HG03378 (cell line): ENCODE data around the gene CTBP1.

Source experiments
- ATAC-seq: cut with Tn5 transposase; IDR thresholded peaks from one replicate; pipeline ENCODE4 v1.9.1; 2021; ENCODE audit warnings: mild to moderate bottlenecking, moderate library complexity; ENCODE audit not compliant: unreplicated experiment

The CTBP1 gene

GRCh38 chr4:1199556-1200331 lies 49.2 kb downstream of the CTBP1 start:
- no peak for ATAC-seq

- ATAC-seq: no peak
Observed at GRCh38 chr4:1198098-1198844, 50.7 kb downstream of the CTBP1 start.

- ATAC-seq: no peak
Observed at GRCh38 chr4:1196421-1197183, 52.3 kb downstream of the CTBP1 start.

GRCh38 chr4:1195891-1196401 lies 53.0 kb downstream of the CTBP1 start:
- no peak for ATAC-seq

GRCh38 chr4:1195109-1195671 lies 53.7 kb downstream of the CTBP1 start:
- ATAC-seq: no peak

GRCh38 chr4:1194010-1194900 lies 54.7 kb downstream of the CTBP1 start:
- ATAC-seq: no peak

GRCh38 chr4:1193206-1194009 lies 55.5 kb downstream of the CTBP1 start:
- ATAC-seq: no peak

GRCh38 chr4:1192493-1193205 lies 56.3 kb downstream of the CTBP1 start:
- ATAC-seq: no peak

- ATAC-seq: no peak
Observed at GRCh38 chr4:1192091-1192492, 56.8 kb downstream of the CTBP1 start.

- no peak for ATAC-seq
Observed at GRCh38 chr4:1191621-1192020, 57.3 kb downstream of the CTBP1 start.

GRCh38 chr4:1187182-1187581 lies 61.7 kb downstream of the CTBP1 start:
- ATAC-seq: no peak

- ATAC-seq: no peak
Observed at GRCh38 chr4:1183985-1184773, 64.8 kb downstream of the CTBP1 start.

GRCh38 chr4:1182313-1182712 lies 66.6 kb downstream of the CTBP1 start:
- no peak for ATAC-seq

- no peak for ATAC-seq
Observed at GRCh38 chr4:1180663-1181062, 68.3 kb downstream of the CTBP1 start.

- no peak for ATAC-seq
Observed at GRCh38 chr4:1179976-1180375, 69.0 kb downstream of the CTBP1 start.

GRCh38 chr4:1179089-1179441 lies 69.9 kb downstream of the CTBP1 start:
- ATAC-seq: no peak

GRCh38 chr4:1178300-1179088 lies 70.4 kb downstream of the CTBP1 start:
- no peak for ATAC-seq
